ENCODE results near the gene SMIM43. TPM values are rescaled to one million over a fixed set of nuclear protein-coding genes. Genes with fewer than 3 reads are reported as not detected.

SMIM43 gene
- total RNA-seq, 1 experiment from 2014 or later = 1.1 TPM

Other genes with a start within 250 kb of the SMIM43 start
- 332 and 349 TPM in 2 replicates for gene ANXA5, start 68.2 kb downstream of the SMIM43 start, total RNA-seq (2014; rRNA removed; shearing (Covaris generic))
- gene EXOSC9, start 36.2 kb upstream of the SMIM43 start, total RNA-seq (2014; rRNA removed; shearing (Covaris generic)) = 40.4 and 42.7 TPM in 2 replicates
- 58.1 and 64.0 TPM in 2 replicates for gene CCNA2, start 58.7 kb upstream of the SMIM43 start, total RNA-seq (2014; rRNA removed; shearing (Covaris generic))
- 11.4 and 13.1 TPM in 2 replicates for gene BBS7, start 105.3 kb upstream of the SMIM43 start, total RNA-seq (2014; rRNA removed; shearing (Covaris generic))
- gene TRPC3, start 186.9 kb upstream of the SMIM43 start, total RNA-seq (2014; rRNA removed; shearing (Covaris generic)) = 0.02 TPM in 1 of 2 replicates, not detected in the other

Measured in NCI-H460 (cell line).